ENCODE measurements around the gene FAM107A.

The FAM107A gene

DNA sequence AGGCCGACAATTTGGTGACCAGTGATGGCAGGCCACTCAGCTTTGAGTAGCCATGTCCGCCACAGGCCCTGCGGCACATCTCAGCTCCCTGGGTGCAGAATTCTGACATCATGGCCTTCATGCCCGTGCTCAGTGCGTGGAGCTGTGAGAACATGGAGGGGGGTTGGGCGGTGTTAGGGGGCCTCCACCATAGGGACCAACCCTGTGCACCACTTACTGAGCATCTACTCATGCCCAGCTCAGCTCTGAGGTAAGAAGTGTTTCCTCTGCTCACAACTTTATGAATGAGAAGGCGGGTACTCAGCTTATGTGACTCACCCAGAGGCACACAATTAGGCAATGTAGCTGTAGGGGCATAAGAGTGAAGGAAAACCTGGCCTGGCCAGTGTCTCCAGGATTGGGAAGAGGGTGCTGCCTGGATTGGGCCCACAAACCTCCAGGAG, 50.7 kb downstream of the FAM107A start:
- H3K4me3 ChIP-seq (ENCODE audit: low read depth, low read length): no peak overlapping the region
- peak; percentile 90 for DNase-seq (ENCODE audit: low read depth)
- TF ChIP-seq, protein P1, sequence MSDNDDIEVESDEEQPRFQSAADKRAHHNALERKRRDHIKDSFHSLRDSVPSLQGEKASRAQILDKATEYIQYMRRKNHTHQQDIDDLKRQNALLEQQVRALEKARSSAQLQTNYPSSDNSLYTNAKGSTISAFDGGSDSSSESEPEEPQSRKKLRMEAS (IDR thresholded peaks at IDR 0.05; ENCODE audit: low read depth, low read length): no peak
- TF ChIP-seq POLR2A (IDR thresholded peaks at IDR 0.05; ENCODE audit: extremely low read depth, insufficient read length) (no peak), MYC (IDR thresholded peaks at IDR 0.05; ENCODE audit: low read depth, low read length) (no peak)
- TF ChIP-seq, protein P2, sequence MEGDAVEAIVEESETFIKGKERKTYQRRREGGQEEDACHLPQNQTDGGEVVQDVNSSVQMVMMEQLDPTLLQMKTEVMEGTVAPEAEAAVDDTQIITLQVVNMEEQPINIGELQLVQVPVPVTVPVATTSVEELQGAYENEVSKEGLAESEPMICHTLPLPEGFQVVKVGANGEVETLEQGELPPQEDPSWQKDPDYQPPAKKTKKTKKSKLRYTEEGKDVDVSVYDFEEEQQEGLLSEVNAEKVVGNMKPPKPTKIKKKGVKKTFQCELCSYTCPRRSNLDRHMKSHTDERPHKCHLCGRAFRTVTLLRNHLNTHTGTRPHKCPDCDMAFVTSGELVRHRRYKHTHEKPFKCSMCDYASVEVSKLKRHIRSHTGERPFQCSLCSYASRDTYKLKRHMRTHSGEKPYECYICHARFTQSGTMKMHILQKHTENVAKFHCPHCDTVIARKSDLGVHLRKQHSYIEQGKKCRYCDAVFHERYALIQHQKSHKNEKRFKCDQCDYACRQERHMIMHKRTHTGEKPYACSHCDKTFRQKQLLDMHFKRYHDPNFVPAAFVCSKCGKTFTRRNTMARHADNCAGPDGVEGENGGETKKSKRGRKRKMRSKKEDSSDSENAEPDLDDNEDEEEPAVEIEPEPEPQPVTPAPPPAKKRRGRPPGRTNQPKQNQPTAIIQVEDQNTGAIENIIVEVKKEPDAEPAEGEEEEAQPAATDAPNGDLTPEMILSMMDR (IDR thresholded peaks at IDR 0.05; ENCODE audit: low read depth, low read length): no peak

DNA sequence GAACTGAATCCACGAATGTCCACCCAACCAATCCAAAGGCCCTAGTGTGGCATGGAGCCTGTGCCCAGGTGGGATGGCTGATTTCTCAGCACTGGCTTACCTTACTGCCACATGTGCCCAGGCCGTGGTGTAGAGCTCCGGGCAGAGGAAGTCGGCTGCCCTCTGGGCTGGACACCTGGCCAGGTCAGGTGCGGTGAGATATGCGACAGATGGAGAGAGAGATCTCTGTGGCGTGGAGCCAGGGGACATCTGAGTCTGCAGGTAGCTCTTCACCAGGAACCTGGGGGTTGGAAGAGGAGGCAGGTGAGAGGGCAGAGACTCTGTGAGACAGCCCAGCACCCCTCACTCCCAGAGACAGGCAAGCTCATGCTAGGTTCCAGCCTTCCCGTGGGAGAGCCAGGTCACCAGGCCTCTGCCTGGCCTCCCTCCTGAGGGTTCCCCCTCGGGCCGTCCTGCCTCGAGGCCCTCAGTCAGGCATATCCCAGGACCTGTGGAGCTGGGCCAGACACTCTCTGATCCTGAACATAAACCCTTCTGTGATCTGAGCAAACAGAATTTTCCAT, 52.8 kb downstream of the FAM107A start:
- no peak for DNase-seq (ENCODE audit: low read depth)
- TF ChIP-seq MYC (IDR thresholded peaks at IDR 0.05; ENCODE audit: low read depth, low read length) (no peak), POLR2A (IDR thresholded peaks at IDR 0.05; ENCODE audit: extremely low read depth, insufficient read length) (no peak)
- TF ChIP-seq, protein P1 (IDR thresholded peaks at IDR 0.05; ENCODE audit: low read depth, low read length): no peak
- TF ChIP-seq, protein P2 (IDR thresholded peaks at IDR 0.05; ENCODE audit: low read depth, low read length): no peak
- H3K4me3 ChIP-seq (ENCODE audit: low read depth, low read length): no peak overlapping the region

DNA sequence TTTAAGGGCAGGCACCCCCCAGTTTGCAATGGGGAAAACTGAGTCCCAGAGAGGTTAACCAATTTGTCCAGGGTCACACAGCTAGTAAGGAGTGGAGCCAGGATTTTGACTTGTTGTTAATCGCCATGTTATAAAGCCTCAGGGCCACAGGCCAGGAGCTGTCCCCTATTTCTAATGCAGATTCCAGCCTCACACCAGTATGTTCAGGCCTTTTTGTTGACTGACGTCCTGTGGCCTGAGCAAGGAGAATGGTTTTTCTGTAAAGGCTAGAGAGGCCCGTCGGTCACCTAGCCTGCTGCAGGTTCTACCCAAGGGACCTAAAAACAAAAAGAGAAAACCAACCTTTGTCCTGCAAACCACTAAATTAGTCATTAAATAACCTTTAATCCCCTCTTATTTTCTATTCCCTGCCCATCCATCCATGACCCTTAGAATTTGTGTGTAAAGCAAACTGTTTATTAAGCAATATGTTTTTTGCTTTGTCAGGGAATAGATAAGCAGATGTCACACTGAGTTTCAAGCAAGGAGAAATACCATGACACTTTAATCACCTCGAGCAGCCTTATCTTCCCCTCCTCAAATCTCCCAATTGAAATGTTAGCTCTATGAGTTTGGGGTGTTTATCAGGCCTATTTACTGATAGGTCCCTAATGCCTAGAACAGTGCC, 54.3 kb downstream of the FAM107A start:
- no peak for DNase-seq (ENCODE audit: low read depth)
- H3K4me3 ChIP-seq (ENCODE audit: low read depth, low read length): no peak overlapping the region
- TF ChIP-seq MYC (IDR thresholded peaks at IDR 0.05; ENCODE audit: low read depth, low read length) (no peak), POLR2A (IDR thresholded peaks at IDR 0.05; ENCODE audit: extremely low read depth, insufficient read length) (no peak)
- TF ChIP-seq, protein P1 (IDR thresholded peaks at IDR 0.05; ENCODE audit: low read depth, low read length): no peak
- TF ChIP-seq, protein P2 (IDR thresholded peaks at IDR 0.05; ENCODE audit: low read depth, low read length): no peak

DNA sequence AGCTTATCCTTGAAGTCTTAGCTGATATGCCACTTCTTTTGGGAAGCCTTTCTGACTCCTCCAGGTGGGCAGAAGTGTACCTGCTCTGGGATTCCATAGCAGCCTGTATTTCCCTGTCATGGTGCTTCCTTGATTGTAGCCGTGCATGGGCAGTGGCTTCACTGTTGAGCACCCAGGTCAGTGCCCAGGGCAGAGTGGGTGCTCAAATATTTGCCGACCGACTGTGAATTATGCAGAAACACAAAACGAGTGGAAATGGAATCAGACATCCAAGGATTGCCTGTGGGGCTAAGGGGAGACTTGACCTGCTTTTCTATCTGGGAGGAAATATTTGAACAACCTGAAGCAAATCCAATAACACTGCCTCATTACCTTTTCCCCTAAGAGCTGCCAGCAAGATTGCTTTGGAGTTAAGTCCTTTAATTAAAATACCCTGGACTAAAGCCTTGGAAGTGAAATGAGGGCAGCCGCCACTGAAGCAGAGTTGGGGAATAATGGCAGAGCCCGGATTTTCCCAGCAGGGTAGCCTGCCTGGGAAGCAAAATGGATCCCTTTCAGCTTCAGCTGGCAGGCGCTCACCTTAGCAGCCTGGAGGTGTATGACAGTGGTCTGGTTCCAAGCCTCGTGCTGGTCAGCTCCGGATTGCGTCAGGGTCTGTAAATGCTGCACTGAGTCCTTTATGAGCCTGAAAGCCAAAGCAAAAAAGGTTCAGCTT, 55.1 kb downstream of the FAM107A start:
- H3K4me3 ChIP-seq (ENCODE audit: low read depth, low read length): no peak overlapping the region
- DNase-seq (ENCODE audit: low read depth): peak; percentile 46
- TF ChIP-seq, protein P1 (IDR thresholded peaks at IDR 0.05; ENCODE audit: low read depth, low read length): peak; percentile 35; the same call in 1 of the 2 replicates
- TF ChIP-seq MYC (IDR thresholded peaks at IDR 0.05; ENCODE audit: low read depth, low read length): peak; percentile 53
- TF ChIP-seq, protein P2 (IDR thresholded peaks at IDR 0.05; ENCODE audit: low read depth, low read length): no peak
- no peak for TF ChIP-seq POLR2A (IDR thresholded peaks at IDR 0.05; ENCODE audit: extremely low read depth, insufficient read length)

DNA sequence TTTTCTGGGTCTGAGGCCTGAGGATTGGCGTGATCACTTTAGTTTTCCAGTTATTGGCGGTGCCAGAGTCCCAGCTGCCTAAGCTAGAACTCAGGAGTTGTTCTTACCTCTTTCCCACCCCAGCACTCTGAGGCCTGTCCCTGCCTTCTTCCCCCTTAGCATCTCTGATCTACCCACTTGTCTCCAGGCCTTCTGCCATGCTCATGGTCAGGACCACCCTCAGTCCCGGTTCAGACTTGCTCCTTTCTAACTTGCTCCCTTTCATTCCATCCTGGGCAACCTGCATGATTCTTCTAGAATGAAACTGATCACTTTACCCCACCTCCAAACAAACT, 55.9 kb downstream of the FAM107A start:
- no peak overlapping the region for H3K4me3 ChIP-seq (ENCODE audit: low read depth, low read length)
- DNase-seq (ENCODE audit: low read depth): no peak
- TF ChIP-seq, protein P1 (IDR thresholded peaks at IDR 0.05; ENCODE audit: low read depth, low read length): no peak
- TF ChIP-seq, protein P2 (IDR thresholded peaks at IDR 0.05; ENCODE audit: low read depth, low read length): no peak
- TF ChIP-seq POLR2A (IDR thresholded peaks at IDR 0.05; ENCODE audit: extremely low read depth, insufficient read length) (no peak), MYC (IDR thresholded peaks at IDR 0.05; ENCODE audit: low read depth, low read length) (no peak)

Measured in NB4 (cell line).